ENCODE data around the gene CGB1.
A peak's percentile ranks its signal among the peaks of the same experiment; 100 is the strongest.
"Not testable (repeated sequence)": the region's sequence is repeated elsewhere in the genome, so short reads cannot be mapped to it uniquely, and the experiment has no call there.

Gene CGB1

GRCh38 chr19:49056101-49056901 is 19.6 kb upstream of the CGB1 start (continued):
- TF ChIP-seq PRDM10 (tag by site-specific recombination; IDR thresholded peaks at IDR 0.05) (peak; percentile 24; the same call in 1 of the 2 replicates), ZNF433 (tag by site-specific recombination; IDR thresholded peaks at IDR 0.05; ENCODE audit: low read depth) (no peak), ZNF549 (tag by site-specific recombination; IDR thresholded peaks at IDR 0.05) (no peak), OSR2 (tag by site-specific recombination; IDR thresholded peaks at IDR 0.05) (no peak), SCRT1 (tag by site-specific recombination; IDR thresholded peaks at IDR 0.05; ENCODE audit: borderline replicate concordance) (no peak), ZNF488 (tag by site-specific recombination; IDR thresholded peaks at IDR 0.05) (no peak), FEZF1 (tag by site-specific recombination; IDR thresholded peaks at IDR 0.05) (no peak), ZNF211 (tag by site-specific recombination; IDR thresholded peaks at IDR 0.05; ENCODE audit: low read depth) (no peak), ZNF670 (tag by site-specific recombination; IDR thresholded peaks at IDR 0.05; ENCODE audit: low read depth) (no peak), ZNF350 (tag by site-specific recombination; IDR thresholded peaks at IDR 0.05) (no peak), ZEB2 (tag by site-specific recombination; IDR thresholded peaks at IDR 0.05) (peak; percentile 36; the same call in 1 of the 2 replicates), ZSCAN16 (tag by site-specific recombination; IDR thresholded peaks at IDR 0.05) (no peak), HOXC10 (CRISPR knock-in tag; IDR thresholded peaks at IDR 0.05) (no peak), ZBTB26 (tag by site-specific recombination; optimal IDR thresholded peaks at IDR 0.05) (peak; percentile 12), ZNF791 (tag by site-specific recombination; IDR thresholded peaks at IDR 0.05) (no peak), ZNF416 (tag by site-specific recombination; IDR thresholded peaks at IDR 0.05) (no peak), GFI1B (tag by site-specific recombination; IDR thresholded peaks at IDR 0.05) (no peak), OVOL3 (tag by site-specific recombination; IDR thresholded peaks at IDR 0.05) (no peak)

- CTCF ChIA-PET; H3K36me3 ChIP-seq (ENCODE audit: control insufficient read depth in 2 of 2, insufficient read depth in 1 of 2, low read length in 2 of 2); H3K9me3 ChIP-seq (ENCODE audit: control insufficient read depth, insufficient read depth, low read depth, low read length); H3K27ac ChIP-seq (ENCODE audit: extremely low read depth, low read depth, low read length); H3K4me3 ChIP-seq (ENCODE audit: low read depth, low read length); POLR2A ChIA-PET; H3K4me1 ChIP-seq (ENCODE audit: control insufficient read depth, insufficient read depth, low read length): not testable (repeated sequence)
- TF ChIP-seq ZBTB21 (tag by site-specific recombination; IDR thresholded peaks at IDR 0.05) (peak; percentile 48; the same call in 1 of the 2 replicates), GLIS2 (tag by site-specific recombination; IDR thresholded peaks at IDR 0.05) (0 out of 2 replicates have a peak, but pooled peaks have one; percentile 20), ZNF629 (tag by site-specific recombination; IDR thresholded peaks at IDR 0.05) (peak; percentile 39; the same call in 1 of the 2 replicates)
Measured at GRCh38 chr19:49050376-49051033, 13.8 kb upstream of the CGB1 start.
